Spinal cord (tissue), 10 donors: ENCODE data around the gene NOSIP. TPM values are rescaled to one million over a fixed set of nuclear protein-coding genes. Genes with fewer than 3 reads are reported as not detected.
"Not testable (repeated sequence)": the region's sequence is repeated elsewhere in the genome, so short reads cannot be mapped to it uniquely, and the experiment has no call there.

Experiments used
- DNase-seq, 6 donors: peaks; one replicate each; pipeline versions ENCODE4 v3.0.0 to v3.0.0-alpha.2; 2013 to 2015; ENCODE audit warnings: low spot score in 6 of 6, low read depth in 4 of 6
- H3K27ac ChIP-seq: one replicate; pipeline ENCODE4 v1.5.1; 2013; ENCODE audit warnings: low read depth, low read length, control low read depth
- H3K27me3 ChIP-seq: one replicate; pipeline ENCODE4 v1.6.1; 2013; ENCODE audit warnings: low read length; ENCODE audit not compliant: control insufficient read depth, insufficient read depth
- H3K36me3 ChIP-seq: one replicate; pipeline ENCODE4 v1.6.1; 2013; ENCODE audit warnings: low read length; ENCODE audit not compliant: control insufficient read depth, insufficient read depth
- H3K4me1 ChIP-seq: one replicate; pipeline ENCODE4 v1.6.1; 2013; ENCODE audit warnings: low read length; ENCODE audit not compliant: control insufficient read depth, insufficient read depth
- H3K4me3 ChIP-seq: one replicate; pipeline ENCODE4 v1.5.1; 2013; ENCODE audit warnings: low read depth, low read length, control low read depth
- H3K9me3 ChIP-seq: one replicate; pipeline ENCODE4 v1.6.1; 2013; ENCODE audit warnings: low read length; ENCODE audit not compliant: control insufficient read depth, insufficient read depth
- WGBS: methylation state at CpG from one replicate; pipeline ENCODE4 v1.1.5; 2013; ENCODE audit warnings: missing lambda C conversion rate; ENCODE audit not compliant: insufficient coverage; 5-methylcytosine and 5-hydroxymethylcytosine counted together
- long read RNA-seq, 4 donors: transcript quantifications; one replicate each; lab custom pipeline, GENCODE V29; 2026
- polyA plus RNA-seq, 2 donors: library from polyadenylated mRNA; unstranded; fragments of 120-200 nt; gene quantifications; one replicate each; pipeline ENCODE4 v1.2.1, GENCODE V29; 2013; ENCODE audit not compliant: insufficient read length in 2 of 2
- total RNA-seq, 2 donors: library from RNA; depleted of rRNA in 1 of 2; stranded (reverse); fragments of 120-200 nt in 1 of 2; fragments of >200 nt in 1 of 2; gene quantifications; one replicate each; pipeline versions ENCODE4 v1.2.3 to v1.2.4, GENCODE V29; 2013 to 2014
- donor health status: healthy.

The NOSIP gene
- total RNA-seq (10 to 100 TPM; 32.2 to 86.1 TPM), polyA plus RNA-seq (10 to 100 TPM; 63.9 to 67.4 TPM)
- long read RNA-seq, donor 1, transcript NOSIP-204 (9 exons, 1,005 nt) = major isoform, 11 of 44 reads
- long read RNA-seq, donor 1, partial matches to known transcripts = 33 of 44 reads
- long read RNA-seq, donor 1, other reads (novel, unspliced or antisense) = 0 of 44 reads
- long read RNA-seq, donor 2, transcript NOSIP-204 (9 exons, 1,005 nt) = major isoform, 5 of 5 reads
- long read RNA-seq, donor 2, partial matches to known transcripts = 0 of 5 reads
- long read RNA-seq, donor 2, other reads (novel, unspliced or antisense) = 0 of 5 reads
- long read RNA-seq, donor 3, transcript NOSIP-204 (9 exons, 1,005 nt) = major isoform, 9 of 10 reads
- long read RNA-seq, donor 3, partial matches to known transcripts = 0 of 10 reads
- long read RNA-seq, donor 3, other reads (novel, unspliced or antisense) = 0 of 10 reads
- long read RNA-seq, donor 4, transcript NOSIP-204 (9 exons, 1,005 nt) = major isoform, 25 of 59 reads
- long read RNA-seq, donor 4, partial matches to known transcripts = 24 of 59 reads
- long read RNA-seq, donor 4, other reads (novel, unspliced or antisense) = 5 of 59 reads

DNA sequence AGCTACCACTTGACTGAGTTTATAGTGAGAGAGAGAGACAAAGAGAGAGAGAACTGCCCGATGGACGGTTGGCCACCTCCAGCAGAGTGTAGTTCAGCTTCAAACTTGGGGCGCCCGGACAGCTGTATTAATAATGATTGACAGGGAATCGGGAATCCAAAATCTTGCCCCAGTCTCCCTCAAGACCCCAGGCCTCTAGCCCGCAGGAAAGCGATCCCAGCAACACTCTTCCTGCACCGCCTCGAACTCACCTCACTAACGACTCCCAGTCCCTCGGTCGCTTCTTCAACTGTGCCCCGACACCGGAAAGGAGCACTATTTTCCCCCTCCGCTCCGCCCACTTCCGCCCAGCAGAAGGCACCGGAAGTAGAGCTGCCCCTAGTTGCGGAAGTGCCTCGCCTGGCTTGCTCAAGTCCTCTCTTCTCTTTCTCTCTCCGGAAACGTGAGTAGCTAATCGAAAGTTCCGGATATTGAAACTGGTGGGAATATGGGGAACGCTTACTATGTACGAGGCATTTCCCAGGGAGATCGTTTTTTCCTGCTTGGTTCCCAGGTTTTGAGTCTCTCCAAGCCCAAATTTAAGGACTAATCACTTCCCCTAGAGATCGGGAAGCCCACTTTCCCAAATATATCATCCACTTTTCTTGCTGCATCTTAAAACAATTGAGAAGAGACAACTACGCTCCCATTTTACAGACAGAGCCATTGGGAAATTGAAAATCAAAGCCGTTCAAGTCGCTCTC is at the start of gene NOSIP:
NOSIP (minus strand) TSS at position 293 of the 743 bp plus-strand sequence. CDS start 19,865 bp downstream, outside the sequence.
- Histone ChIP-seq H3K27me3 (no peaks in the 10 kb centered on the region), H3K9me3 (no peaks in the 10 kb centered on the region), H3K36me3 (peaks cover 8% of the 10 kb centered on the region), H3K27ac (peak within 1 kb of the TSS; percentile 69), H3K4me3 (peak within 1 kb of the TSS; percentile 92), H3K4me1 (peaks cover 21% of the 10 kb centered on the region)
- DNase-seq = peak in 5 of 6 donors; percentile 90 to 99 (median 94)
- WGBS = 6% methylated on average over 17 of the region's 31 CpGs

- Histone ChIP-seq H3K36me3 (peaks cover 32% of the 10 kb centered on the region), H3K27me3 (no peaks in the 10 kb centered on the region), H3K9me3 (no peaks in the 10 kb centered on the region), H3K27ac (no peak overlapping the region), H3K4me3 (no peak overlapping the region), H3K4me1 (peaks cover 17% of the 10 kb centered on the region)
- DNase-seq = no peak
- no CpG with 5 or more reads among the region's 9 CpGs for WGBS
Observed at GRCh38 chr19:49629659-49630058, 49.3 kb upstream of the NOSIP start.

DNA sequence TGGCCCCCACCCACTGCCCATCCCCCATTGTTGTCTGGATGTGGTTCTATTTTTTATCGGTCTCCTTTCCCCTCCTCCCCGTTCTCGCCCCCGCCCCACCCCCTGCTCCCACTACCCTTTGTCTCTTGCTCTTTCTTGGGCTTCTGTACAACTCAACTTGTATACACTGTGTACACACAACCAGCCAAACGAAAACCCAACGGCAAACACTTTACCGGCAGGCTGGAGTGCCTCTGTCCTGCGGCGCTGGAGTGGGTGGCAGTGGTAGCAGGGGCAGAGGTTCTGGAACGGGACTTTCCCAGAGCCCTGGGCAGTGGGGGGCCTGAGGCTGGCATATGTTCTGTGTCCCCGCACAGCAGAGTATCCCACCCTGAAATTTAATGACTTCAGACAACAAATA is 45.9 kb upstream of the NOSIP start:
- H3K4me3 ChIP-seq = no peak overlapping the region
- no peak overlapping the region for H3K27ac ChIP-seq
- peaks cover 13% of the 10 kb centered on the region for H3K4me1 ChIP-seq
- no peaks in the 10 kb centered on the region for H3K9me3 ChIP-seq
- peaks cover 57% of the 10 kb centered on the region for H3K36me3 ChIP-seq
- DNase-seq = no peak
- 70% methylated on average over 4 of the region's 11 CpGs for WGBS
- no peaks in the 10 kb centered on the region for H3K27me3 ChIP-seq

GRCh38 chr19:49624967-49625910 is 44.9 kb upstream of the NOSIP start:
- Histone ChIP-seq H3K36me3 (peaks cover 66% of the 10 kb centered on the region), H3K27ac (no peak overlapping the region), H3K4me1 (peaks cover 4% of the 10 kb centered on the region), H3K9me3 (no peaks in the 10 kb centered on the region), H3K4me3 (no peak overlapping the region), H3K27me3 (no peaks in the 10 kb centered on the region)
- DNase-seq = no peak
- WGBS = 89% methylated on average over 15 of the region's 27 CpGs

- WGBS = over 99% methylated on average over 13 of the region's 13 CpGs
Observed at GRCh38 chr19:49617860-49618259, 37.5 kb upstream of the NOSIP start.

GRCh38 chr19:49616945-49617344 is 36.6 kb upstream of the NOSIP start:
- peaks cover 97% of the 10 kb centered on the region for H3K36me3 ChIP-seq
- H3K4me1 ChIP-seq = no peaks in the 10 kb centered on the region
- no peak overlapping the region for H3K4me3 ChIP-seq
- DNase-seq = no peak
- H3K27me3 ChIP-seq = no peaks in the 10 kb centered on the region
- H3K27ac ChIP-seq = no peak overlapping the region
- WGBS = 95% methylated on average over 3 of the region's 7 CpGs
- H3K9me3 ChIP-seq = no peaks in the 10 kb centered on the region

More at GRCh38 chr19:49617860-49618259, 37.5 kb upstream of the NOSIP start:
- H3K27me3 ChIP-seq, H3K9me3 ChIP-seq, H3K4me3 ChIP-seq, H3K4me1 ChIP-seq, H3K27ac ChIP-seq, DNase-seq: not testable (repeated sequence)
- peaks cover 93% of the 10 kb centered on the region for H3K36me3 ChIP-seq

DNA sequence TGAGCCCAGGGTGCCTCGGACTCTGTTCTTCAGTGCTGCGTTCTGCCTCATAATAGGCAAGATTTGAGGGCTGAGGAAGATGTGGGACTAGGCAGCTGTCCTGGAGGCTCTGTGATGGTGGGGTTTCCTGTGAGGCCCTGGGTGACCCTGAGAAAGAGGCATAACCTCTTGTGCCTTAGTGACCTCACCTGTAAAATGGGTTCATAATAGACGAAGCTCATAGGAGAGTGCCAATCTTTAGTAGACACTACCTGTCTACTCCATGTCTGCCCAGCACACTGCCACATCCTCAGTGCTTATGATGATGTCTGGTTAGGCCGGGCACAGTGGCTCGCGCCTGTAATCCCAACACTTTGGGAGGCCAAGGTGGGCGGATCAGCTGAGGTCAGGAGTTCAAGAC is 36.2 kb upstream of the NOSIP start:
- WGBS = 87% methylated on average over 6 of the region's 7 CpGs
- DNase-seq = no peak
- Histone ChIP-seq H3K4me1 (no peaks in the 10 kb centered on the region), H3K27ac (no peak overlapping the region), H3K36me3 (peaks cover 93% of the 10 kb centered on the region), H3K9me3 (no peaks in the 10 kb centered on the region), H3K27me3 (no peaks in the 10 kb centered on the region), H3K4me3 (no peak overlapping the region)

DNA sequence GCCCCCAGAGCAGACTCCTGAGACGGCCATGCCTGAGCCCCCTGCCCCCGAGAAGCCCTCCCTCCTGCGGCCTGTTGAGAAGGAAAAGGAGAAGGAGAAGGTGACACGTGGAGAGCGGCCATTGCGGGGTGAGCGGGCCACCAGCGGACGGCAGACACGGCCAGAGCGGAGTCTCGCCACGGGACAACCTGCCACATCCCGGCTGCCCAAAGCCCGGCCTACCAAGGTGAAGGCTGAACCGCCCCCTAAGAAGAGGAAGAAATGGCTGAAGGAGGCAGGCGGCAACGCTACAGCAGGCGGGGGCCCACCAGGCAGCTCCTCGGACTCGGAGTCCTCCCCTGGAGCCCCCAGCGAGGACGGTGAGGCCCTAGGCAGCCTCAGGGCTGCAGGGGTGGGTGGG is 35.5 kb upstream of the NOSIP start:
- no peak for DNase-seq
- H3K36me3 ChIP-seq = peaks cover 92% of the 10 kb centered on the region
- WGBS = 98% methylated on average over 18 of the region's 23 CpGs
- H3K4me3 ChIP-seq = no peak overlapping the region
- H3K27me3 ChIP-seq = no peaks in the 10 kb centered on the region
- H3K9me3 ChIP-seq = no peaks in the 10 kb centered on the region
- no peaks in the 10 kb centered on the region for H3K4me1 ChIP-seq
- no peak overlapping the region for H3K27ac ChIP-seq
